Prostate gland (tissue), 2 donors: ENCODE data around the gene RPS6KC1. TPM values are rescaled to one million over a fixed set of nuclear protein-coding genes. Genes with fewer than 3 reads are reported as not detected.

ENCODE experiments used
- DNase-seq: peaks from one replicate; pipeline ENCODE4 v3.0.0-alpha.2; 2019; ENCODE audit warnings: low spot score
- H3K27ac ChIP-seq, 2 donors: fragments of 200-600 bp; sonication (generic); 2 replicates each; pipeline ENCODE4 v1.5.1; 2017 to 2019
- H3K27me3 ChIP-seq: fragments of 200-600 bp; sonication (generic); replicated peaks from 2 replicates; pipeline ENCODE4 v1.5.1; 2019; ENCODE audit not compliant: insufficient read depth
- H3K36me3 ChIP-seq, 2 donors: fragments of 200-600 bp; sonication (generic); 1 replicate in 1 of 2; 2 replicates in 1 of 2; pipeline versions ENCODE4 v1.5.1 to v1.8.1; 2017 to 2019
- H3K4me1 ChIP-seq: fragments of 200-600 bp; sonication (generic); replicated peaks from 2 replicates; pipeline ENCODE4 v1.5.1; 2019
- H3K4me3 ChIP-seq, 2 donors: fragments of 200-600 bp; sonication (generic); 2 replicates each; pipeline ENCODE4 v1.5.1; 2017 to 2019
- H3K9me3 ChIP-seq: fragments of 200-600 bp; sonication (generic); 2 replicates; pipeline ENCODE4 v1.5.1; 2017
- CTCF ChIP-seq, 4 experiments: fragments of 200-600 bp in 2 of 4; fragments of 450-650 bp in 2 of 4; sonication (generic) in 2 of 4; IDR thresholded peaks; 1 replicate in 3 of 4; 2 replicates in 1 of 4; pipeline ENCODE4 v1.5.1; 2016 to 2019; ENCODE audit warnings: antibody characterized with exemption in 4 of 4, mild to moderate bottlenecking in 2 of 4, moderate library complexity in 2 of 4
- POLR2A ChIP-seq: fragments of 450-650 bp; IDR thresholded peaks from one replicate; pipeline ENCODE4 v1.6.1; 2016; ENCODE audit warnings: antibody characterized with exemption, mild to moderate bottlenecking
- POLR2AphosphoS5 ChIP-seq: sonication (generic); formaldehyde crosslinking; IDR thresholded peaks from one replicate; pipeline ENCODE4 v1.6.1; 2017; ENCODE audit warnings: antibody characterized with exemption
- WGBS: methylation state at CpG from one replicate; pipeline ENCODE4 v1.1.5; 2018; 5-methylcytosine and 5-hydroxymethylcytosine counted together
- intact Hi-C: fragments of 100-400 bp; cut with DNase I; formaldehyde crosslinking; loops from one replicate; pipeline ENCODE4 v1.14.2; 2022
- total RNA-seq, 2 donors: library from RNA; depleted of rRNA; stranded (reverse); fragments of >200 nt; gene quantifications; one replicate each; pipeline ENCODE4 v1.1.0, GENCODE V29; 2016

RPS6KC1 gene
- total RNA-seq, 2 donors from 2014 or later, result 32.6 to 35.3 TPM

- intact Hi-C loops, result no loop called here
These were observed 216.1 kb downstream of the RPS6KC1 start for GRCh38 chr1:213266983-213267772.

GRCh38 chr1:213268221-213268620 lies 217.2 kb downstream of the RPS6KC1 start:
- intact Hi-C loops, result no loop called here

More at GRCh38 chr1:213266983-213267772, 216.1 kb downstream of the RPS6KC1 start:
- no peak for DNase-seq
- no peaks in the 10 kb centered on the region for H3K36me3 ChIP-seq
- no peaks in the 10 kb centered on the region for H3K4me1 ChIP-seq
- TF ChIP-seq POLR2AphosphoS5, result no peak
- no peak for TF ChIP-seq POLR2A
- no peak for TF ChIP-seq CTCF (IDR thresholded peaks at IDR 0.05)
- no peak overlapping the region for H3K4me3 ChIP-seq
- 97% methylated on average over 2 of the region's 2 CpGs for WGBS
- H3K27me3 ChIP-seq, result no peaks in the 10 kb centered on the region
- H3K9me3 ChIP-seq, result no peaks in the 10 kb centered on the region
- no peak overlapping the region for H3K27ac ChIP-seq

GRCh38 chr1:213269829-213270228 lies 218.8 kb downstream of the RPS6KC1 start:
- intact Hi-C loops, result no loop called here
- 59% methylated on average over 1 of the region's 1 CpG for WGBS

More at GRCh38 chr1:213268221-213268620, 217.2 kb downstream of the RPS6KC1 start:
- TF ChIP-seq POLR2AphosphoS5 (no peak), POLR2A (no peak), CTCF (IDR thresholded peaks at IDR 0.05) (no peak)
- H3K4me3 ChIP-seq, result no peak overlapping the region
- no peaks in the 10 kb centered on the region for H3K9me3 ChIP-seq
- no peaks in the 10 kb centered on the region for H3K27me3 ChIP-seq
- no peaks in the 10 kb centered on the region for H3K36me3 ChIP-seq
- H3K4me1 ChIP-seq, result no peaks in the 10 kb centered on the region
- DNase-seq, result no peak
- no peak overlapping the region for H3K27ac ChIP-seq

GRCh38 chr1:213273546-213273945 lies 222.5 kb downstream of the RPS6KC1 start:
- Histone ChIP-seq H3K4me1 (no peaks in the 10 kb centered on the region), H3K27ac (no peak overlapping the region), H3K4me3 (no peak overlapping the region), H3K36me3 (no peaks in the 10 kb centered on the region), H3K27me3 (no peaks in the 10 kb centered on the region), H3K9me3 (no peaks in the 10 kb centered on the region)
- TF ChIP-seq POLR2A, result no peak
- intact Hi-C loops, result no loop called here
- no peak for DNase-seq
- WGBS, result 74% methylated on average over 2 of the region's 2 CpGs

More at GRCh38 chr1:213269829-213270228, 218.8 kb downstream of the RPS6KC1 start:
- Histone ChIP-seq H3K36me3 (no peaks in the 10 kb centered on the region), H3K9me3 (no peaks in the 10 kb centered on the region), H3K4me3 (no peak overlapping the region), H3K27ac (no peak overlapping the region), H3K27me3 (no peaks in the 10 kb centered on the region), H3K4me1 (no peaks in the 10 kb centered on the region)
- DNase-seq, result no peak
- TF ChIP-seq POLR2AphosphoS5, result no peak
- TF ChIP-seq CTCF (IDR thresholded peaks at IDR 0.05), result no peak
- TF ChIP-seq POLR2A, result no peak

- intact Hi-C loops, result no loop called here
- Histone ChIP-seq H3K4me1 (no peaks in the 10 kb centered on the region), H3K4me3 (no peak overlapping the region), H3K27ac (no peak overlapping the region), H3K36me3 (no peaks in the 10 kb centered on the region), H3K9me3 (no peaks in the 10 kb centered on the region), H3K27me3 (no peaks in the 10 kb centered on the region)
- DNase-seq, result no peak
- TF ChIP-seq POLR2AphosphoS5 (no peak), POLR2A (no peak), CTCF (IDR thresholded peaks at IDR 0.05) (no peak)
These were observed 223.1 kb downstream of the RPS6KC1 start for GRCh38 chr1:213274140-213274539.
